DND-41 (cell line): ENCODE results near the gene NEDD9.
A peak's percentile ranks its signal among the peaks of the same experiment; 100 is the strongest.

ENCODE experiments used
- CTCF ChIP-seq: IDR thresholded peaks from 2 replicates; pipeline ENCODE4 v1.5.1; 2012; ENCODE audit warnings: borderline replicate concordance, low read length, moderate library complexity, mild to moderate bottlenecking; ENCODE audit not compliant: poor library complexity, severe bottlenecking; ENCODE audit errors: extremely low read depth
- EZH2 ChIP-seq: IDR thresholded peaks from 3 replicates; pipeline ENCODE4 v1.6.1; 2012; ENCODE audit warnings: borderline replicate concordance, low read depth, mild to moderate bottlenecking, moderate library complexity, low read length, inconsistent platforms; ENCODE audit not compliant: severe bottlenecking

GRCh38 chr6:11144393-11144851, 88.0 kb downstream of the NEDD9 start:
- TF ChIP-seq EZH2 (no peak), CTCF (peak; percentile 99)
